Smooth muscle cell (in vitro differentiated cells): Measurements from ENCODE around the gene ARHGAP25. TPM values are rescaled to one million over a fixed set of nuclear protein-coding genes. Genes with fewer than 3 reads are reported as not detected.

Experiments
- DNase-seq: peaks from one replicate; lab custom pipeline; 2025; ENCODE audit not compliant: unreplicated experiment; lab: John Stamatoyannopoulos, UW
- H2AFZ ChIP-seq: fragments of 200-600 bp; sonication (generic); 2 replicates; pipeline ENCODE4 v1.6.0; 2016; ENCODE audit warnings: antibody characterized with exemption, low read depth, mild to moderate bottlenecking
- H3F3A ChIP-seq: fragments of 200-600 bp; sonication (generic); 2 replicates; pipeline ENCODE4 v1.6.0; 2017; ENCODE audit warnings: antibody characterized with exemption, low read depth
- H3K27ac ChIP-seq: fragments of 200-600 bp; sonication (generic); 2 replicates; pipeline ENCODE4 v1.5.1; 2016; ENCODE audit warnings: low read depth, mild to moderate bottlenecking
- H3K27me3 ChIP-seq: fragments of 200-600 bp; sonication (generic); 2 replicates; pipeline ENCODE4 v1.6.1; 2016; ENCODE audit warnings: low read depth, mild to moderate bottlenecking
- H3K36me3 ChIP-seq: fragments of 200-600 bp; sonication (generic); 2 replicates; pipeline ENCODE4 v1.5.1; 2016; ENCODE audit warnings: low read depth
- H3K4me1 ChIP-seq: fragments of 200-600 bp; sonication (generic); 2 replicates; pipeline ENCODE4 v1.5.1; 2016; ENCODE audit warnings: low read depth
- H3K4me2 ChIP-seq: fragments of 200-600 bp; sonication (generic); 2 replicates; pipeline ENCODE4 v1.6.0; 2016; ENCODE audit warnings: mild to moderate bottlenecking
- H3K4me3 ChIP-seq: fragments of 200-600 bp; sonication (generic); 2 replicates; pipeline ENCODE4 v1.5.1; 2016; ENCODE audit warnings: mild to moderate bottlenecking
- H3K79me2 ChIP-seq: fragments of 200-600 bp; sonication (generic); 2 replicates; pipeline ENCODE4 v1.6.0; 2016; ENCODE audit warnings: low read depth, mild to moderate bottlenecking
- H3K9ac ChIP-seq: fragments of 200-600 bp; sonication (generic); 2 replicates; pipeline ENCODE4 v1.6.0; 2016; ENCODE audit warnings: low read depth
- H3K9me3 ChIP-seq: fragments of 200-600 bp; sonication (generic); replicated peaks from 2 replicates; pipeline ENCODE4 v1.5.1; 2016; ENCODE audit warnings: low read depth
- H4K20me1 ChIP-seq: fragments of 200-600 bp; sonication (generic); 2 replicates; pipeline ENCODE4 v1.6.0; 2016; ENCODE audit warnings: low read depth
- CTCF ChIP-seq: fragments of 200-600 bp; sonication (generic); IDR thresholded peaks from 2 replicates; pipeline ENCODE4 v1.5.1; 2017; ENCODE audit warnings: borderline replicate concordance, mild to moderate bottlenecking, antibody characterized with exemption; ENCODE audit not compliant: insufficient read depth, poor library complexity, severe bottlenecking
- WGBS: methylation state at CpG from one replicate; pipeline ENCODE4 v1.1.7; 2016; ENCODE audit warnings: low lambda C conversion rate; 5-methylcytosine and 5-hydroxymethylcytosine counted together
- polyA plus RNA-seq: library from polyadenylated mRNA; unstranded; fragments of >200 nt; fragmentation: Nextera tagmentation; extraction: Ambion mirVana; gene quantifications from 2 replicates; pipeline ENCODE4 v1.2.1, GENCODE V29; 2016
- total RNA-seq: library from RNA; depleted of rRNA; stranded (reverse); fragments of >200 nt; gene quantifications from 2 replicates; pipeline ENCODE4 v1.2.3, GENCODE V29; 2014

Gene ARHGAP25
- total and polyA plus RNA-seq, 2 experiments from 2014 or later = 1.5 to 2.0 TPM

- no peak for DNase-seq
- Histone ChIP-seq H3K4me3 (no peak overlapping the region), H3K9me3 (no peaks in the 10 kb centered on the region), H3K36me3 (no peaks in the 10 kb centered on the region), H3F3A (no peaks in the 10 kb centered on the region), H4K20me1 (no peaks in the 10 kb centered on the region), H3K4me1 (no peaks in the 10 kb centered on the region), H3K79me2 (no peaks in the 10 kb centered on the region), H3K27ac (no peak overlapping the region), H2AFZ (no peak overlapping the region), H3K9ac (no peak overlapping the region), H3K4me2 (no peak overlapping the region), H3K27me3 (no peaks in the 10 kb centered on the region)
- 58% methylated on average over 7 of the region's 7 CpGs for WGBS
- no peak for TF ChIP-seq CTCF
Measured at GRCh38 chr2:68790600-68790999, 56.0 kb downstream of the ARHGAP25 start.

GRCh38 chr2:68791914-68792313 is 57.3 kb downstream of the ARHGAP25 start:
- H3F3A ChIP-seq = no peaks in the 10 kb centered on the region
- H4K20me1 ChIP-seq = no peaks in the 10 kb centered on the region
- H3K4me1 ChIP-seq = no peaks in the 10 kb centered on the region
- H3K27me3 ChIP-seq = no peaks in the 10 kb centered on the region
- H3K36me3 ChIP-seq = no peaks in the 10 kb centered on the region
- H3K9ac ChIP-seq = no peak overlapping the region
- no peak overlapping the region for H3K4me3 ChIP-seq
- DNase-seq = no peak
- no peak for TF ChIP-seq CTCF
- no peaks in the 10 kb centered on the region for H3K9me3 ChIP-seq
- no peak overlapping the region for H3K4me2 ChIP-seq
- H3K27ac ChIP-seq = no peak overlapping the region
- H3K79me2 ChIP-seq = no peaks in the 10 kb centered on the region
- no peak overlapping the region for H2AFZ ChIP-seq
- 67% methylated on average over 1 of the region's 1 CpG for WGBS

GRCh38 chr2:68792751-68793150 is 58.1 kb downstream of the ARHGAP25 start:
- Histone ChIP-seq H3F3A (no peaks in the 10 kb centered on the region), H3K9me3 (no peaks in the 10 kb centered on the region), H3K4me3 (no peak overlapping the region), H3K36me3 (no peaks in the 10 kb centered on the region), H2AFZ (no peak overlapping the region), H3K4me1 (no peaks in the 10 kb centered on the region), H3K27ac (peak overlapping the region; percentile 22), H4K20me1 (no peaks in the 10 kb centered on the region), H3K4me2 (no peak overlapping the region), H3K9ac (no peak overlapping the region), H3K27me3 (no peaks in the 10 kb centered on the region), H3K79me2 (no peaks in the 10 kb centered on the region)
- DNase-seq = no peak
- no peak for TF ChIP-seq CTCF
- 92% methylated on average over 4 of the region's 4 CpGs for WGBS

- no peaks in the 10 kb centered on the region for H3K4me1 ChIP-seq
Measured at GRCh38 chr2:68796295-68796905, 61.8 kb downstream of the ARHGAP25 start.

More at GRCh38 chr2:68796295-68796905, 61.8 kb downstream of the ARHGAP25 start:
- Histone ChIP-seq H3K4me2 (no peak overlapping the region), H2AFZ (no peak overlapping the region), H3K27ac (no peak overlapping the region), H3K9ac (no peak overlapping the region), H3K36me3 (no peaks in the 10 kb centered on the region), H3K9me3 (no peaks in the 10 kb centered on the region), H3K4me3 (no peak overlapping the region), H3K79me2 (no peaks in the 10 kb centered on the region), H4K20me1 (no peaks in the 10 kb centered on the region), H3K27me3 (no peaks in the 10 kb centered on the region), H3F3A (no peaks in the 10 kb centered on the region)
- WGBS = 91% methylated on average over 3 of the region's 3 CpGs
- TF ChIP-seq CTCF = no peak
- DNase-seq = no peak
